OCI-LY3 (cell line): Measurements from ENCODE around the gene CLSTN3.

Experiments used
- H2AFZ ChIP-seq: fragments of 200-600, 300-600 bp; shearing (Covaris generic); 2 replicates; pipeline ENCODE4 v1.6.0; 2014; ENCODE audit warnings: antibody characterized with exemption, low read depth, low read length
- H3K27ac ChIP-seq: fragments of 200-600, 300-600 bp; sonication (generic); 2 replicates; pipeline ENCODE4 v1.5.1; 2014; ENCODE audit warnings: mild to moderate bottlenecking, low read length, moderate library complexity, mixed read lengths
- H3K27me3 ChIP-seq: fragments of 200-600, 300-600 bp; sonication (generic); 2 replicates; pipeline ENCODE4 v1.6.1; 2014; ENCODE audit warnings: low read depth, low read length, mixed read lengths
- H3K36me3 ChIP-seq: fragments of 200-600, 300-600 bp; sonication (generic); replicated peaks from 2 replicates; pipeline ENCODE3; 2014; ENCODE audit warnings: low read depth, low read length, mixed read lengths
- H3K4me1 ChIP-seq: fragments of 300-600, 200-600 bp; sonication (generic); 2 replicates; pipeline ENCODE4 v1.6.1; 2014; ENCODE audit warnings: low read length, mixed read lengths
- H3K4me2 ChIP-seq: fragments of 200-600, 300-600 bp; sonication (generic); 2 replicates; pipeline ENCODE4 v1.6.1; 2014; ENCODE audit warnings: low read length, mixed read lengths
- H3K4me3 ChIP-seq: fragments of 300-600, 200-600 bp; sonication (generic); 2 replicates; pipeline ENCODE4 v1.5.1; 2014; ENCODE audit warnings: antibody characterized with exemption, mild to moderate bottlenecking, low read length, moderate library complexity
- H3K79me2 ChIP-seq: fragments of 300-600, 200-600 bp; shearing (Covaris generic); 2 replicates; pipeline ENCODE4 v1.6.1; 2014; ENCODE audit warnings: mild to moderate bottlenecking, low read length, mixed read lengths
- H3K9ac ChIP-seq: fragments of 300-600, 200-600 bp; shearing (Covaris generic); 2 replicates; pipeline ENCODE4 v1.6.0; 2014; ENCODE audit warnings: mild to moderate bottlenecking, low read length, moderate library complexity
- H3K9me3 ChIP-seq: fragments of 200-600, 300-600 bp; shearing (Covaris generic); 2 replicates; pipeline ENCODE4 v1.6.1; 2014; ENCODE audit warnings: low read length, mixed read lengths; ENCODE audit not compliant: insufficient read depth
- H4K20me1 ChIP-seq: fragments of 200-600, 300-600 bp; sonication (generic); 2 replicates; pipeline ENCODE4 v1.6.1; 2016; ENCODE audit warnings: low read length, mixed read lengths; ENCODE audit not compliant: insufficient read depth
- EZH2phosphoT487 ChIP-seq: fragments of 200-600 bp; shearing (Covaris generic); IDR thresholded peaks from 2 replicates; pipeline ENCODE4 v1.6.1; 2018; ENCODE audit warnings: antibody characterized with exemption, mixed run types, low read depth
- TF ChIP-seq, protein P1 (sequence below): fragments of 200-600, 300-600 bp; sonication (generic); IDR thresholded peaks from 2 replicates; pipeline ENCODE4 v1.5.1; 2014; ENCODE audit warnings: antibody characterized with exemption, low read length, low read depth

The CLSTN3 gene

DNA sequence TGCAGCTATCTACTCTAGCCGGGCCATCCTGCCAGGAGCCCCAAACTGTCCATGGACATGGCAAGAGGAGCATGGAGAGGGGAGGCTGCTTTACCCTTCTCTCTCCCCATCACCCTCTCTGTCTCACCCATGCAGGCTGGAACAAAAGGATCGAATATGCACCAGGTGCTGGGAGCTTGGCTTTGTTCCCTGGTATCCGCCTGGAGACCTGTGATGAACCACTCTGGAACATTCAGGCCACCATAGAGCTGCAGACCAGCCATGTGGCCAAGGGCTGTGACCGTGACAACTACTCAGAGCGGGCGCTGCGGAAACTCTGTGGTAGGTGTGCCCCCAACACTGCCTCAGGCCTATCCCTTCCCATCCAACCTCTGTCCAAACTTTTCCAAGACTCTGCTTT, 5.9 kb downstream of the CLSTN3 start:
- Histone ChIP-seq H3K9me3 (no peaks in the 10 kb centered on the region), H3K27me3 (peaks cover 3% of the 10 kb centered on the region), H3K36me3 (no peaks in the 10 kb centered on the region), H3K27ac (no peak overlapping the region), H3K4me1 (peaks cover 2% of the 10 kb centered on the region; the same call in 1 of the 2 replicates), H3K4me2 (no peak overlapping the region), H2AFZ (no peak overlapping the region), H3K9ac (no peak overlapping the region), H3K79me2 (no peaks in the 10 kb centered on the region), H3K4me3 (no peak overlapping the region), H4K20me1 (no peaks in the 10 kb centered on the region)
- no peak for TF ChIP-seq EZH2phosphoT487
- TF ChIP-seq, protein P1, sequence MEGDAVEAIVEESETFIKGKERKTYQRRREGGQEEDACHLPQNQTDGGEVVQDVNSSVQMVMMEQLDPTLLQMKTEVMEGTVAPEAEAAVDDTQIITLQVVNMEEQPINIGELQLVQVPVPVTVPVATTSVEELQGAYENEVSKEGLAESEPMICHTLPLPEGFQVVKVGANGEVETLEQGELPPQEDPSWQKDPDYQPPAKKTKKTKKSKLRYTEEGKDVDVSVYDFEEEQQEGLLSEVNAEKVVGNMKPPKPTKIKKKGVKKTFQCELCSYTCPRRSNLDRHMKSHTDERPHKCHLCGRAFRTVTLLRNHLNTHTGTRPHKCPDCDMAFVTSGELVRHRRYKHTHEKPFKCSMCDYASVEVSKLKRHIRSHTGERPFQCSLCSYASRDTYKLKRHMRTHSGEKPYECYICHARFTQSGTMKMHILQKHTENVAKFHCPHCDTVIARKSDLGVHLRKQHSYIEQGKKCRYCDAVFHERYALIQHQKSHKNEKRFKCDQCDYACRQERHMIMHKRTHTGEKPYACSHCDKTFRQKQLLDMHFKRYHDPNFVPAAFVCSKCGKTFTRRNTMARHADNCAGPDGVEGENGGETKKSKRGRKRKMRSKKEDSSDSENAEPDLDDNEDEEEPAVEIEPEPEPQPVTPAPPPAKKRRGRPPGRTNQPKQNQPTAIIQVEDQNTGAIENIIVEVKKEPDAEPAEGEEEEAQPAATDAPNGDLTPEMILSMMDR: no peak

DNA sequence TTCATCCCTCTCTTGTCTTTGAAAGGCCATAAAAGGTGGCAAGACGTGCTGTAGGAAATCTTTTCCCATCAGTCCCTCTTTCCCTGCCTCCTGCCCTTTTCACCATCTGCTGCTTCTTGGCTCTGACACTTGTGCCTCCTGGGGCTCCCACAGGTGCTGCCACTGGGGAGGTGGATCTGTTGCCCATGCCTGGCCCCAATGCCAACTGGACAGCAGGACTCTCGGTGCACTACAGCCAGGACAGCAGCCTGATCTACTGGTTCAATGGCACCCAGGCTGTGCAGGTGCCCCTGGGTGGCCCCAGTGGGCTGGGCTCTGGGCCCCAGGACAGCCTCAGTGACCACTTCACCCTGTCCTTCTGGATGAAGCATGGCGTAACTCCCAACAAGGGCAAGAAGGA, 6.5 kb downstream of the CLSTN3 start:
- Histone ChIP-seq H3K4me2 (no peak overlapping the region), H2AFZ (no peak overlapping the region), H3K9ac (no peak overlapping the region), H3K27me3 (no peaks in the 10 kb centered on the region), H3K9me3 (no peaks in the 10 kb centered on the region), H3K4me3 (no peak overlapping the region), H3K27ac (no peak overlapping the region), H3K4me1 (no peaks in the 10 kb centered on the region), H4K20me1 (no peaks in the 10 kb centered on the region), H3K36me3 (no peaks in the 10 kb centered on the region), H3K79me2 (no peaks in the 10 kb centered on the region)
- no peak for TF ChIP-seq EZH2phosphoT487
- TF ChIP-seq, protein P1: no peak

DNA sequence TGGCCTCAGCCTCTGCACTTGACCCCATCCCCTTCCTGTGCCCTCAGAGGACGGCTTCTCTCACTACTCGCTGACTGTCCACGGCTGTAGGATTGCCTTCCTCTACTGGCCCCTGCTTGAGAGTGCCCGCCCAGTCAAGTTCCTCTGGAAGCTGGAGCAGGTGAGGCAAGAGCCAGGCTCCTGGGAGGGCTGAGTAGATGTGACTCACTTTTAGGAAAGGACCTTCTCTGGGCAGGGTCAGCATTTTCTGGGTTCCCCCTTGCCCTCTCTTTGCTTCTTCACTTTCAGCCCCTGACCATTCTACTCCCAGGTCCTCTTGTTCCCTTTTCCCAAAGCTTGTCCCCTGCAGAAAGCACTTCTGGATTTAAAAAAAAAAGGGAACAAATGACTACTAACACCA, 7.7 kb downstream of the CLSTN3 start:
- H3K27me3 ChIP-seq: no peaks in the 10 kb centered on the region
- no peaks in the 10 kb centered on the region for H3K79me2 ChIP-seq
- no peaks in the 10 kb centered on the region for H4K20me1 ChIP-seq
- no peak overlapping the region for H2AFZ ChIP-seq
- TF ChIP-seq EZH2phosphoT487: no peak
- TF ChIP-seq, protein P1: no peak
- H3K27ac ChIP-seq: no peak overlapping the region
- no peaks in the 10 kb centered on the region for H3K9me3 ChIP-seq
- no peaks in the 10 kb centered on the region for H3K36me3 ChIP-seq
- no peaks in the 10 kb centered on the region for H3K4me1 ChIP-seq
- H3K4me2 ChIP-seq: no peak overlapping the region
- no peak overlapping the region for H3K9ac ChIP-seq
- H3K4me3 ChIP-seq: no peak overlapping the region

DNA sequence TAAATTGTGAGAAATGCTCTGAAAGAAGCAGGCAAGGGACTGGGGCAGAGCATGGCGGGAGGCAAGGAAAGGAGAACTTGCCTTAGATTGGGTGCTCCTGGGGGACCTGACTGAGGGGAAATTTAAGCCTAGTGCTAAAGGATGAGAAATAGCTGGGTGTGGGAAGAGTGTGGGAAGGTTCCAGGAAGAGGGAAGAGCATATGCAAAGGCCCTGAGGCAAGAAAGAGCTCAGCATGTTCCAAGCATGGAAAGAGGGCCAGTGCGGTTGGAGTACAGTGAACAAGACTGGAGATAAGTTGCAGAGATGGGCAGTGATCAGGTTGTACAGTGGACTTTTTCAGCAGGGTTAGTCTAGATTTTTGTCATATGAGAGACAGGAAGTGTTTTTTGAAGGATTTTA, 9.0 kb downstream of the CLSTN3 start:
- Histone ChIP-seq H3K27me3 (no peaks in the 10 kb centered on the region), H3K4me2 (no peak overlapping the region), H3K4me1 (no peaks in the 10 kb centered on the region), H3K4me3 (no peak overlapping the region), H3K9me3 (no peaks in the 10 kb centered on the region), H4K20me1 (no peaks in the 10 kb centered on the region), H3K36me3 (no peaks in the 10 kb centered on the region), H3K9ac (no peak overlapping the region), H3K79me2 (no peaks in the 10 kb centered on the region), H3K27ac (no peak overlapping the region), H2AFZ (no peak overlapping the region)
- no peak for TF ChIP-seq EZH2phosphoT487
- TF ChIP-seq, protein P1: no peak
